Heart left ventricle (tissue), 16 donors: ENCODE measurements around the gene ABLIM1. TPM values are rescaled to one million over a fixed set of nuclear protein-coding genes. Genes with fewer than 3 reads are reported as not detected.

Experiments used
- ATAC-seq, 4 donors: fragments of 200-7000 bp; cut with Tn5 transposase; one replicate each; pipeline ENCODE4 v1.9.1; 2020 to 2022; ENCODE audit warnings: moderate library complexity in 4 of 4, mild to moderate bottlenecking in 3 of 4, moderate number of reproducible peaks in 1 of 4
- DNase-seq, 5 donors: peaks; one replicate each; pipeline ENCODE4 v3.0.0-alpha.2; 2020
- H3K27ac ChIP-seq, 12 donors: fragments of 200-600 bp; sonication (generic) in 4 of 12; one replicate each; pipeline versions ENCODE4 v1.5.0 to v1.8.0; 2016 to 2022; ENCODE audit warnings: mild to moderate bottlenecking in 2 of 12
- H3K27me3 ChIP-seq, 9 donors: fragments of 200-600 bp; sonication (generic) in 2 of 9; one replicate each; pipeline versions ENCODE4 v1.5.1 to v1.8.0; 2016 to 2022; ENCODE audit warnings: mild to moderate bottlenecking in 3 of 9
- H3K36me3 ChIP-seq, 9 donors: fragments of 200-600 bp; sonication (generic) in 2 of 9; one replicate each; pipeline versions ENCODE4 v1.5.0 to v1.8.0; 2018 to 2022; ENCODE audit warnings: mild to moderate bottlenecking in 2 of 9
- H3K4me1 ChIP-seq, 12 donors: fragments of 200-600 bp; sonication (generic) in 4 of 12; one replicate each; pipeline versions ENCODE4 v1.5.0 to v1.8.0; 2016 to 2022; ENCODE audit warnings: mild to moderate bottlenecking in 3 of 12
- H3K4me3 ChIP-seq, 12 donors: fragments of 200-600 bp; sonication (generic) in 4 of 12; one replicate each; pipeline versions ENCODE4 v1.5.0 to v1.8.0; 2017 to 2022; ENCODE audit warnings: mild to moderate bottlenecking in 9 of 12, moderate library complexity in 4 of 12
- H3K9me3 ChIP-seq, 12 donors: fragments of 200-600 bp; sonication (generic) in 4 of 12; one replicate each; pipeline versions ENCODE4 v1.5.0 to v1.8.0; 2016 to 2022; ENCODE audit warnings: mild to moderate bottlenecking in 1 of 12
- POLR2A ChIP-seq, 2 donors: fragments of 450-650 bp; IDR thresholded peaks; one replicate each; pipeline ENCODE4 v1.6.1; 2017; ENCODE audit warnings: antibody characterized with exemption in 2 of 2, mild to moderate bottlenecking in 2 of 2, moderate library complexity in 2 of 2
- WGBS, 4 donors: extraction: QIAGEN DNeasy Blood & Tissue Kit in 2 of 4; methylation state at CpG; one replicate each; pipeline versions ENCODE4 v1.1.5 to v1.1.7; 2013 to 2018; 5-methylcytosine and 5-hydroxymethylcytosine counted together
- intact Hi-C, 10 donors: fragments of 100-400 bp; cut with DNase I; formaldehyde crosslinking; loops; one replicate each; pipeline versions ENCODE4 v1.11.1 to v1.14.2; 2022
- polyA plus RNA-seq, 2 donors: library from polyadenylated mRNA; stranded (reverse); fragments of 200-250 nt; gene quantifications; one replicate each; pipeline ENCODE4 v1.2.3, GENCODE V29; 2013
- total RNA-seq, 9 donors: library from RNA; depleted of rRNA in 2 of 9; stranded (reverse); fragments of >200 nt in 2 of 9; fragmentation: NEBNext Ultra II Directional in 3 of 9; extraction: Animal tissue kit (Norgen Biotek cat#: 25700) in 3 of 9; gene quantifications; one replicate each; pipeline versions ENCODE4 v1.1.0 to v1.2.4, GENCODE V29; 2016 to 2023
- TF ChIP-seq, protein P1 (sequence below), 12 donors: fragments of 200-600 bp; sonication (generic) in 4 of 12; IDR thresholded peaks; one replicate each; pipeline versions ENCODE4 v1.5.0 to v1.8.0; 2018 to 2022; ENCODE audit warnings: antibody characterized with exemption in 12 of 12, mild to moderate bottlenecking in 5 of 12
- donor health status: ischemic (EF 13 %, LVEDD 7.1; RV severe dilation, severe dysfunction).
- donor health status: healthy with polysubstance abuse.
- donor health status: DM: no; HTN: yes; CAD: no.
- donor health status: DM: no; HTN: no; CAD: no.
- donor health status: ischemic (EF 25% LVEDD 6.9; RV normal size, moderate dysfunction).
- donor health status: ischemic (EF 25% LVEDD 5.7; RV mildly dilated, moderate dysfunction).
- donor health status: healthy.
- donor health status: DM: yes; HTN: yes; CAD: no.
- donor health status: ischemic (EF 35%, LVEDD 5.7; RV mildly dilated, moderate dysfunction).
- donor health status: nonischemic (EF 11% LVEDD 7.7; RV severe dilation, severe dysfunction).
- donor health status: DM: yes; HTN: yes; CAD: no.
- donor health status: PGD.
- donor health status: ischemic (EF 29% LVEDD 5.4; RV normal size, mild dysfunction).
- donor health status: nonischemic (EF 23%, LVEDD 6.1; RV moderate dilation, normal function).

The ABLIM1 gene
- total and polyA plus RNA-seq, 11 donors, result 242 to 713 (median 561) TPM

- Histone ChIP-seq H3K27ac (peak overlapping the region; percentile 55 to 85 (median 70)), H3K9me3 (no peaks in the 10 kb centered on the region), H3K4me3 (no peak overlapping the region), H3K4me1 (peaks cover 9 to 91% (median 69%) of the 10 kb centered on the region in 12 donors), H3K36me3 (peaks cover 0 to 24% (median 13%) of the 10 kb centered on the region in 9 donors), H3K27me3 (no peaks in the 10 kb centered on the region)
- WGBS, 4 donors, result 37 to 51% (median 45%) methylated on average over 5 of the region's 5 CpGs
- intact Hi-C loops, result loop anchor here in 2 of 10 donors (5.0 kb wide), 2 partner anchors 37 to 47 kb away; no protein-coding TSS in a partner anchor
- DNase-seq, result no peak
- peak in 2 of 4 donors; percentile 1 to 10 for ATAC-seq
- TF ChIP-seq, protein P1, sequence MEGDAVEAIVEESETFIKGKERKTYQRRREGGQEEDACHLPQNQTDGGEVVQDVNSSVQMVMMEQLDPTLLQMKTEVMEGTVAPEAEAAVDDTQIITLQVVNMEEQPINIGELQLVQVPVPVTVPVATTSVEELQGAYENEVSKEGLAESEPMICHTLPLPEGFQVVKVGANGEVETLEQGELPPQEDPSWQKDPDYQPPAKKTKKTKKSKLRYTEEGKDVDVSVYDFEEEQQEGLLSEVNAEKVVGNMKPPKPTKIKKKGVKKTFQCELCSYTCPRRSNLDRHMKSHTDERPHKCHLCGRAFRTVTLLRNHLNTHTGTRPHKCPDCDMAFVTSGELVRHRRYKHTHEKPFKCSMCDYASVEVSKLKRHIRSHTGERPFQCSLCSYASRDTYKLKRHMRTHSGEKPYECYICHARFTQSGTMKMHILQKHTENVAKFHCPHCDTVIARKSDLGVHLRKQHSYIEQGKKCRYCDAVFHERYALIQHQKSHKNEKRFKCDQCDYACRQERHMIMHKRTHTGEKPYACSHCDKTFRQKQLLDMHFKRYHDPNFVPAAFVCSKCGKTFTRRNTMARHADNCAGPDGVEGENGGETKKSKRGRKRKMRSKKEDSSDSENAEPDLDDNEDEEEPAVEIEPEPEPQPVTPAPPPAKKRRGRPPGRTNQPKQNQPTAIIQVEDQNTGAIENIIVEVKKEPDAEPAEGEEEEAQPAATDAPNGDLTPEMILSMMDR (IDR thresholded peaks at IDR 0.05), result no peak
- no peak for TF ChIP-seq POLR2A (IDR thresholded peaks at IDR 0.05)
Measured at GRCh38 chr10:114604357-114605130, 53.5 kb downstream of the ABLIM1 start.

DNA sequence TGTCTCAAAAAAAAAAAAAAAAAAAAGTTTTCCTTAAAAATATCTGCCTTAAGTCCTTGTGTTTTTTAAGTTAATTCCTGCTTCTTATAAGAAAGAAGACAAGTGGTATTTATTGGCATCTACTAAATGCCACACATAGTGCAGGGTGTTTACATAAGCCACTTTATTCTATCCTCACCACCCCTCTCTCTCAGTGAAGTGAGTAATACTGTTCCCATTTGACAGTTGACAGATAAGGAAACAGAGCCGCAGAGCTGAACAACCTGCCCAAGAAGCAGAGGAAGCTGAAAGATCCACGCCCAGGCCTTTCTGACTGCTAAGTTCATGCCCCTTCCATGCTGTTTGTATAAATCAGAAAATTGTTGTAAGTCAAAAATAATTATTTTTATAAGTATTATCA, 54.1 kb downstream of the ABLIM1 start:
- intact Hi-C loops, result loop anchor here in 1 of 10 donors (5.0 kb wide), 1 partner anchor 37 kb away; no protein-coding TSS in a partner anchor
- peak overlapping the region; percentile 52 to 85 (median 69) for H3K27ac ChIP-seq
- 14 to 23% (median 18%) methylated on average over 2 of the region's 2 CpGs for WGBS, 4 donors
- H3K4me1 ChIP-seq, result peaks cover 6 to 88% (median 64%) of the 10 kb centered on the region in 12 donors
- peak; percentile 72 to 88 (median 82) for ATAC-seq
- H3K27me3 ChIP-seq, result no peaks in the 10 kb centered on the region
- DNase-seq, result peak in 1 of 5 donors; percentile 58
- TF ChIP-seq, protein P1 (IDR thresholded peaks at IDR 0.05), result no peak
- TF ChIP-seq POLR2A (IDR thresholded peaks at IDR 0.05), result no peak
- H3K4me3 ChIP-seq, result no peak overlapping the region
- H3K36me3 ChIP-seq, result peaks cover 0 to 30% (median 13%) of the 10 kb centered on the region in 9 donors
- H3K9me3 ChIP-seq, result no peaks in the 10 kb centered on the region

DNA sequence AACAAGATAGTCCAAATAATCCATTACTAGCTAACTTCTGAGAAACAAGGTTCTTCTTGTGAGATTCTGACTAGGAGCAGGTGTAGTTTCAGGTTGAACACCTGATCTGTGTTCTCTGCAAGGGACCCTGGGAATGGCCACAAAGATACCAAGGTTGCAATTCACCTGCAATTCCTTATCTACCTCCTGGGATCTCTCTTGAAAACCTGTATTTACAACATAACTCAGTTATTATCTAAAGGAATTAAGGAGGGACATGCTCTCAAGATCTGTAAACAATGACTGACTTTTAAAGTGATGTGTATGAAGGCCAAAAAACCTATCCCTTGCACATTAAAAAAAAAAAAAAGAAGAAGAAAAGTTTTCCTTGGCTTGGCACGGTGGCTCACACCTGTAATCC, 54.8 kb downstream of the ABLIM1 start:
- H3K9me3 ChIP-seq, result no peaks in the 10 kb centered on the region
- intact Hi-C loops, result loop anchor here in 1 of 10 donors (5.0 kb wide), 1 partner anchor 36 kb away; no protein-coding TSS in a partner anchor
- WGBS, 4 donors, result 31 to 54% (median 47%) methylated on average over 1 of the region's 1 CpG
- peak overlapping the region; percentile 40 to 85 (median 69) for H3K27ac ChIP-seq
- DNase-seq (no peak), ATAC-seq (no peak)
- peaks cover 0 to 36% (median 13%) of the 10 kb centered on the region in 9 donors for H3K36me3 ChIP-seq
- H3K4me3 ChIP-seq, result no peak overlapping the region
- H3K27me3 ChIP-seq, result no peaks in the 10 kb centered on the region
- no peak for TF ChIP-seq POLR2A (IDR thresholded peaks at IDR 0.05)
- TF ChIP-seq, protein P1 (IDR thresholded peaks at IDR 0.05), result no peak
- peaks cover 5 to 87% (median 57%) of the 10 kb centered on the region in 12 donors for H3K4me1 ChIP-seq

DNA sequence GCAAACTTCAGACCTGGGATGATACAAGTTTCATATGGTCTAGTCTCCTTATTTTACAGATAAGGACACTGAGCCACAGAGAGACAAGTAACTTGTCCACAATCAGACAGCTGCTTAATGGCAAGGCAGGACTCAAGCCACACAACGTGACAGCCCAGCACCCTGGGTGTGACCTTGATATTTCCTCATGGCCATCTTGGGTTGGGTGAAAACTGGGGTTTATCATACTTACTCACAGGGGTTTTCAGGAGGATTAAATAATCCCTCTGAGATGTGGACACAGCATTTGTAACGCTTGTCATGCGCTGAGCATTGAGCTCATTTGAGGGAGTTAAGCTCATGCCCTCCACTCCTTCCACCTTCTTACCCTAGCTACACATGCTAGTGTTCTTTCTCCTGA, 58.0 kb downstream of the ABLIM1 start:
- ATAC-seq (peak in 1 of 4 donors; percentile 10), DNase-seq (no peak)
- WGBS, 4 donors, result 67 to 75% (median 74%) methylated on average over 3 of the region's 3 CpGs
- no peak for TF ChIP-seq POLR2A (IDR thresholded peaks at IDR 0.05)
- Histone ChIP-seq H3K4me1 (peaks cover 2 to 80% (median 44%) of the 10 kb centered on the region in 12 donors), H3K9me3 (no peaks in the 10 kb centered on the region), H3K4me3 (no peak overlapping the region), H3K27me3 (no peaks in the 10 kb centered on the region), H3K36me3 (peaks cover 0 to 56% (median 13%) of the 10 kb centered on the region in 9 donors), H3K27ac (peak overlapping the region in 4 of 12 donors; percentile 0 to 36 (median 18))
- intact Hi-C loops, result loop anchor here in 1 of 10 donors (5.0 kb wide), 1 partner anchor 33 kb away; no protein-coding TSS in a partner anchor
